Suppressor macrophage treated with lipopolysaccharide for 1 hour (primary cell): ENCODE data around the gene MED8.
"Not testable (repeated sequence)": the region's sequence is repeated elsewhere in the genome, so short reads cannot be mapped to it uniquely, and the experiment has no call there.

ENCODE experiments used
- DNase-seq, 3 donors: peaks; one replicate each; pipeline ENCODE4 v3.0.0-alpha.2; 2020 to 2022

The MED8 gene

DNA sequence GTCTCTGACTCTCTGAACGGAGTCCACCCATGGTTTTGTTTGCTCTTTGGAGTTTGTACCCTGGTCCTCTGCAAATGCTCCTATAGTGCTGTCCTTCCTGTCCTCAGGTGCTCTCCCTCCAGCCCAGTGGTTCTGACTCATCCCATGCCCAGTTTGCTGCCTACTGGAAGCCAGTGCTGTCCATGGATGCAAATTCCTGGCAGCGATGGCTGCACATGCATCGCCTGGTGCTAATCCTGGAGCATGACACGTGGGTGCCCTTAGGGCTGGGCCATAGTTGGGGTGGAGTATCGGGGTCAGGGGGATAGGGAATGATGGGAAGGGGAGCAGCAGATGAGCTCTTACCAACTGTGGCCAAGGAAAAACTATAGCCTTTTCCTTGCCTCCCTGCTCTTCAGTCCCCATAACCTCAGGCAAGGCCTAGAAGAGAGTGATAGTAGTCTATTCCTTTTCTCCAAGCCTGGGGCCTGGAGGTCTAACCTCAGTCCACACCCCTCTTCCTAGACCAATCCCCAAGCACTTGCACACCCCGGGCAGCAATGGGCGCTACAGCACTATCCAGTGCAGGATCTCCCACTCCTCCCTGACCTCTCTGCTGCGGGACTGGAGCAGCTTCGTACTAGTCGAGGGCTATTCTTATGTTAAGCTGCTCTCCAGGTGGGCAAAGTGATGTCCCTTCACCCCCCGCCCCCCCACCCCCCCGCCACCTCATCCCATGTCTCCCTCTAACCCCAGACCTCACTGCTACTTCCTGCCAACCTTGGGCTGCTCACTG is 32.6 kb upstream of the MED8 start:
- DNase-seq = no peak

DNA sequence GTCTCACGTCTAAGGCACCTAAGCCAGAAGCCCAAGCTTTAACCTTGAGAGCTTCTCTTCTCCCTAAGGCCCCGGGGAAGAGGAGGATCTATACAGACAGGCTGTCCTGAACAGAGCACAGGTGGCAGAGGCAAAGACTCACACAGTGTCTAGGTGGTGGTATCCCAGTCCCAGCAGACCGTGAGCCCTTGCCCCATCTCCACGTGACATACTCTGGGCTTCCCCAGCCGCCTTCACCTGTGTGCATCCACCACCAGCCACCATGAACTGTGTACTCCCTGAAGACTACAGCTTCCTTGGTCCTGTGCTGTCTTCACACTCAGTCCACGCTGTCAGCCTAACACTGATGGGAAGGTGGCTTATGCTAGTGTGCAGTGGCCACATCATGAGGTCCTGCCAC is 31.8 kb upstream of the MED8 start:
- DNase-seq = no peak

DNA sequence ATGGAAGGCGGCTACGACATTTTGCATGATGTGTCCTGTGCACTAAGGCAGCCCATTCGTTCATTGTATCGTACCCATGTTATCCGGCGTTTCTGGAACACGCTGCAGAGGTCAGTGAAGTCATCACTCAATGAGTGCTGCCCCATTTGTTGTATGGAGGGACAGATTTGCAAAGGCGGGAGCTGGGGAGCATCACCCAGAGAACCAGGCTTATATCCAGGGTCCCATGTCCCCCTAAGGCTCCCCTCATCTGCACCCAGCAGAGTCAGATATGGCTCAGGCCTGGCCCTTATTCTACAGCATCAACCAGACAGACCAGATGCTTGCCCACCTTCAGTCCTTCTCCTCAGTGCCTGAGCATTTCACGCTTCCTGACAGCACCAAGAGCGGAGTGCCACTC is 31.3 kb upstream of the MED8 start:
- no peak for DNase-seq

DNA sequence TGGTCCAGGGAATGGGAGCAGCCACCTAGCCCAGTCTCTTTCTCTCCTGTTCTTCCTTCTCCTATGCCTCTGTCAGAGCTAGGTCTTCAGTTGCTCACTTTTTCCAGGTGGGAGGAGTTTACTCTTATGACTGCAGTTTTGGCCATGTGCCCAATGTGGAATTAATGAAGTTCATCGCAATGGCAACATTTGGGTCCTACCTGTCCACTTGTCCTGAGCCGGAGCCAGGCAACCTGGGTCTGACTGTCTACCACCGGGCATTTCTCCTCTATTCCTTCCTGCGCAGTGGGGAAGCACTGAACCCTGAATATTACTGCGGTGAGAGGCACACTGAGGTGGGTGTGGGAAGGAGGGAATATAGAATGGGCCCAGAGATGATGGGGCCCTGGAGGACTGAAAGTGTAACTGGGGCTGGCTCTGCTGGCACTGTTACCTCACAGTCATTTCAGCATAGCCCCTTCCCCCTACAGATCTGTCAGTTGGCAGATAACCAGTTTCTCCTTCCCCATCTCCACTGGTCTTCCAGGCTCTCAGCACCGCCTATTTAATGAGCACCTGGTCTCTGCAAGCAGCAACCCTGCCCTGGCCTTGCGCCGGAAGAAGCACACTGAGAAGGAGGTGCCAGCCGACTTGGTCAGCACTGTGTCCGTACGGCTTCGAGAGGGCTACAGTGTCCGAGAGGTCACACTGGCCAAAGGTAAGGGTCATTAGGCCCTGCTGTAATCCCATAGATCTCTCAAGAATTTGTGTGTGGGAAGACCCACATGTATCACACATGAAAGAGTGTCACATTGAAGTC is 30.2 kb upstream of the MED8 start:
- DNase-seq = no peak

DNA sequence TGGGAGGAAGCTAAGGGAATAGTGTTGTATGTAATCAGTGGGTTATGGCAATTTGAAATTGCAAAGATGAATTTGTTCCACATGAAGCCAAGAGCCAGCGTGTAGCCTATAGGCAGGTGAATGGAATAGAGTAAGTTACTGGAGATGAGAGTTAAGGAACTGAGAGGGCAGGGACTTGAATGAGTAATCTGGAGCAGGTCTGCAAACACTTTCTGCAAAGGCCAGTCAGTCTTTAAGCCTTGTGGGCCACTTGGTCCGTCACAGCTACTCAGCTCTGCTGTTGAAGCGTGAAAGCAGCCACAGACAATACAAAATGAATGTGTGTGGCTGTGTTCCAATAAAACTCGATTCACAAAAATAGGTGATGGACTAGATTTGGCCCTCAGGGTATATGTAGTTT is 29.3 kb upstream of the MED8 start:
- DNase-seq = no peak

DNA sequence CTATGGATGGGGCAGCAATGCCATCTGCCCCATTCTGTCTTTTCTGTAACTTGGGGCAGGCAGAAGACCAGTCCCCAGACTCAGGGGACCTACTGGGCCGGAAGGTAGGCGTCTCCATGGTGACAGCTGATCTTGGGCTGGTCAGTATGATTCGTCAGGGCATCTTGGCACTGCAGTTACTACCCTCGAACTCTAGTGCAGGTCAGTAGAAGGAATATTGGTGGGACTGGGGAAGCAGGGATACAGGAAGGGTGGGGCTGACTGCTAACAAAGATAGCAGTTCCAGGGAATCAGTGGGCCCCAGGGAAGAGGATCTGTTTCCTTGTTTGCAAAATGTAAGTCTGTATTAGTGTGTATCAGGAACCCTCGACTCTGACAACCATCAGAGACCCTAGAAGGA is 26.3 kb upstream of the MED8 start:
- DNase-seq = no peak

DNA sequence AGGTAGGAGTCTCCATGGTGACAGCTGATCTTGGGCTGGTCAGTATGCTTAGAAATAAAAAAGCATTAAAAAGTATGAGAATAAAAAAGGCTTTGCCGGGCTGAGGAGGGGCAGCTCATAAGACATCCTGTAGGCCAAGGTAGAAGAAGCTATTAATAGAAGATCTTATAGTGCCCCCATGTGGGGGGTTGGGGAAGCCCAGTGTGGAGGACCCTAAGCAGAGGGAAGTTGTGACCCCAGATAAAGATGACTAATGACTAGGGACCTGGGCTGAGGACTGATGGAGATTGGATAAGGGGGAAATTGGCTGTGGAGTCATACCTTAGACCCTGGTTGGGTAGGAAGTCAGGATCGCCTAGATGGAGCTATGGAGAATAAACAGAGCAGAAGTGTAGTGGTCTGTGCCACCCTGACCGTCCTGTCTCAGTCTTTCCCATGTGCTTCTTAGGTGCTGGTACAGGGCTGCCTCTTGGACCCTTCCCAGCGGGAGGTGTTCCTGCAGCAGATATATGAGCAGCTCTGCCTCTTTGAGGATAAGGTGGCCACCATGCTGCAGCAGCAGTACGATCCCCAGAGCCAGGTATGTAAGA is 25.1 kb upstream of the MED8 start:
- DNase-seq = peak; percentile 72 to 82 (median 81)

DNA sequence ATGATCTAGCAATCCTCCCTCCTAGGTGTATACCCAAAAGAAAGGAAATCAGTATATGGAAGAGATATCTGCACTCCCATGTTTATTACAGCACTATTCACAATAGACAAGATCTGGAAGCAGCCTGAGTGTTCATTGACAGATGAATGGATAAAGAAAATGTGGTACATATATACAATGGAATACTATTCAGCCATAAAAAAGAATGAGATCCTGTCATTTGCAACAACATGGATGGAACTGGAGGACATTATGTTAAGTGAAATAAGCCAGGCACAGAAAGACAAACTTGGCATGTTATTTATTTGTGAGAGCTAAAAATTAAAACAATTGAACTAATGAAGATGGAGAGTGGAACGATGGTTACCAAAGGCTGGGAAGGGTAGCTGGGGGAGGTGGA is 23.8 kb upstream of the MED8 start:
- not testable (repeated sequence) for DNase-seq

DNA sequence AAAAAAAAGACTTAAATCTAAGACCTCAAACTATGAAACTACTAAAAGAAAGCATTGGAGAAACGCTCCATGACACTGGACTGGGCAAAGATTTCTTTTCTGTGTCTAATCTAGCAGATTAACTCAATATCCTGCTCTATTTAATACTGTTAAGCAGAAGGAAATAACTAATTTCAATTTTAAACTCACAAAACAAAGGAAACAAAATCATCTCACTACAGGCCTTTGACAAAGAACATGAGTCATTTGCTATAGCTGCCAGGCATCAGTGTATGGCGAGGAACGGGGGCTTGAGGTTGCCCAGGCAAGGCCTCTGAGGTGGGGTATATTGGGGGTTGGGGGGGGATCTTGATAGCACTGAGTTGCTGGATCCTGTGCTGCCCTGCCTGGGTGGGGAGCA is 21.0 kb upstream of the MED8 start:
- no peak for DNase-seq

DNA sequence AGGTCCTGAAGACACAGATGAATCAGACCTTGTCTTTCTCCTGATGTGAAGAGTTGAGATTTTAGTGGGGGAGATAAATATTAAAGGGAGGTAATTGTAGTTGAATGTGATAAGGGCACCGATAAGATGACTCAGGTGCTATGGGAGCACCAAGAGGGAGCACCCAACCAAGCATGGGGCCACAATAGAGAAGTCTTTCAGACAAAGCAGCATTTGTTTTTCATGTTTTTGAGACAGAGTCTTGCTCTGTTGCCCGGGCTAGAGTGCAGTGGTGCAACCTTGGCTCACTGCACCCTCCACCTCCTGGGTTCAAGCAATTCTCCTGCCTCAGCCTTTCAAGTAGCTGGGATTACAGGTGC is 16.3 kb upstream of the MED8 start:
- DNase-seq = no peak

DNA sequence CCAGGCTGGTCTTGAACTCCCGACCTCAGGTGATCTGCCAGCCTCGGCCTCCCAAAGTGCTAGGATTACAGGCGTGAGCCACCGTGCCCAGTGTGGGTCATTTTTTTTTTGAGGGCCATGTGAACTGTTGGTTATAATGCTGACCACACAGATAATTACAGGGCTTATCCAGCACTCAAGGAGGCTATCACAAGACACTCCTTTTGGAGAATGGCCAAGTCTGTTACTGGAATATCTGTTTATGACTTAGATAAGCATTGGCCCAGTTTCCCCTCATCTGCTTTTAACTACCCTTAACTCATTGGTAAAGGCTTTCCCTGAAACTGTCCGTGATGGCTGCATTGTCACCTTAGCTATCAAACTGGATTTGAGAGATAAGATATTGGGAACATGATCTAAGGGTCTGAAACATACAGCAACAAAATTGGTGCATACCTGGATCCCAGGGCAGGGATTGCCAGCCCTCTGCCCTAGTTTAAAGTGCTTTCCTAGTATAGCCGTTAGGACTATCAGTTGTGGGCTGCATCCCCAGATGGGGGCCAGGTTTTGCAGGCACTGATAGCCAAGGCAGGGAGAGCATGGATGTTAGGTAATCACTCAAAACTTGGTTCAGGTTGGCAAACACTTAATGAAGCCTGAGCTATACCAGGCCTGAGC is 15.7 kb upstream of the MED8 start:
- no peak for DNase-seq

DNA sequence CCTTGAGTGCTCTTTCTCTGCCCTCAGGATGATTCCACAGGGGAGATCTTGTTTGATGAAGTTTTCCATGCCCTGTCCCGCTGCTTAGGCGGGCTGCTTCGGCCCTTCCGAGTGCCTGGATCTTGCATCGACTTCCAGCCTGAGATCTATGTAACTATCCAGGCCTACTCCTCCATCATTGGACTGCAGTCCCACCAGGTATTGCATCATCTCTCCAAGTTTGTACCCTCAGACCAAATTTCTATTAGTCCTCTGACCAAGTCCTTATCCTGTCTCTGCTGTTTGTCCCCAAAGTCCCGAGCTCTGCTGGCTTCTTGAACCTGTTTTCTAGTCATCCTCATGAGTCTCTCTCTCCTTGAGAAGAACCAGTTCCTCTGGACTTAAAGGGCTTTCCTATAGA is 14.8 kb upstream of the MED8 start:
- no peak for DNase-seq

DNA sequence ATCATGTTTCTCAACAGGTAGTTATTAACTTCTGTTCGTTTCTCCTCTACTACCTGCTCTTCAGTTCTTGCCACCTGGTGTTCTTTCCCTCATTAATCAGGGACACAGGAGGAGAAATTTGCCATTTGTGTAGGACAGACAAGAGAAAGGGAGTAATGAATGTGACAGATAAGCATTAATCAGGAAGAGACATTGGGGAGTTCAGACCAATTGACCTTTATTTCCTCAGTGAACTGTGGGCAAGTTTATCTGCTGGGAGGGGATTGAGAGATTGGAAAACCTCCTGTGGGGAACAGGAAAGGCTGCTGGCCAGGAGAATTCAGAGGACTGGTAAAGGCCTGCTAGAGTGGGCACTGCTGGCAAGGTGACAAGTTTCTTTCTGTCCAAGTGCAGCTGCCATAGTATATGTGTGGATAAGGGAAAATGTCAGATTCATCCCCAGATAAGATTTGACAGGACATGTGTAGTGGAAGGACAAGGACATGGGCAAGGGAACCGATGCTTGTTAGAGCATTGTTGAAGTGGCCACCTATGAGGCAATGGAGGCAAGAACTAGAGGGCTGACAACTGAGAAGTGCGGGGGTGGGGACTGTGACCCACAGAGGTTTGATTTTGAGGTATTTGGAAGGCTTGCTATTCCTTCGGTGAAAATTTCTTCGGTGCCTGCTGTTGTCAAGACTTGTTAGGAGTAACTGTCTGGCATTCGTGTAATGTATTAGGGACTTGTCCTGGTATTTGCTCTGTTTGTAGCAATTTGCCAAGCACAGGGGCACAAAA is 12.7 kb upstream of the MED8 start:
- DNase-seq = no peak

DNA sequence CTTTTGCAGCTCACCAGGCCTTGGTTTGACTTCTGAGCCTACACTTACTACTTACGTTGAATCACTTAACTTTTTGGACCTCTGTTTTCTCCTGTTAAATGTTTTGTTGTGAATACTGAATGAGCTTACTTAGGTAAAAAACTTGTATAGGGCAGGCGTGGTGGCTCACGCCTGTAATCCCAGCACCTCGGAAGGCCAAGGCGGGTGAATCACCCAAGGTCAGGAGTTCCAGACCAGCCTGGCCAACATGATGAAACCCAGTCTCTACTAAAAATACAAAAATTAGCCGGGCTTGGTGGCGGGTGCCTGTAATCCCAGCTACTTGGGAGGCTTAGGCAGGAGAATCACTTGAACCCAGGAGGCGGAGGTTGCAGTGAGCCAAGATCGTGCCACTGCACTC is 10.8 kb upstream of the MED8 start:
- not testable (repeated sequence) for DNase-seq

DNA sequence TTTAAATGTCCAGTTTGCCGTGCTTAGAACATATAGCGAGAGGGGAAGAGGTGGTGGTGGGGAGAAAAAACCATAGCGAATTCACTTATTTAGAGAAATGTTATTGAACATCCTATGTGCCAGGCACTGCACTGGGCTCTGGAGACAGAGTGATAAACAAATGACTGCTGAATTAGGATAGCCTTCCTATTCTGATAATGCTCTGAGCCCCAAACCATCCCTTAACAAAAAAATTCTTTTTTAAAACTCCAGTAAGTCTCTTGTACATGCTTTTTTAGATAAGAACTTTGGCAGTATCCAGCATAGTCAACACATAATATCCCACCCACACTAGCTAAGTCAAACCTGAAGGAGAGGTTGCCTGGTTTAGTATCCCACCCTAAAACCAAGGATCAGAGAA is 8.6 kb upstream of the MED8 start:
- DNase-seq = no peak

DNA sequence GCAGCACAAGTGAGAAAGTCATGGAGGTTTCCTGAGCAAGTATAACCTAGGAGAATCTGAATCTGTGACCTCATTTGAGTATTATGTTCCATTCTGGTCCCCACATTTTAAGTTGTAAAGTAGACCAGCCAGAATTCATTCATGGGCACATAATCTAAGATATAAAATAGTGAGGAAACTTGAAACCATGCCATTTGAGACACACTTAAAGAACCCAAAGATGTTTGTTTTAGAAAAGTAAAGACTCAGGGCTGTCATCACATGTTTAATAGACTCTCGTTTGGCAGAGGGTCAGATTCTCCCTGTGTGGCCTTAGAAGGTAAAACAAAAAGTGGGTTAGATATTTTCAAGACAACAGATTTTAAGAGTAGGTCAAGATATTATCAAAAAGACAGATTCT is 6.5 kb upstream of the MED8 start:
- DNase-seq = no peak

DNA sequence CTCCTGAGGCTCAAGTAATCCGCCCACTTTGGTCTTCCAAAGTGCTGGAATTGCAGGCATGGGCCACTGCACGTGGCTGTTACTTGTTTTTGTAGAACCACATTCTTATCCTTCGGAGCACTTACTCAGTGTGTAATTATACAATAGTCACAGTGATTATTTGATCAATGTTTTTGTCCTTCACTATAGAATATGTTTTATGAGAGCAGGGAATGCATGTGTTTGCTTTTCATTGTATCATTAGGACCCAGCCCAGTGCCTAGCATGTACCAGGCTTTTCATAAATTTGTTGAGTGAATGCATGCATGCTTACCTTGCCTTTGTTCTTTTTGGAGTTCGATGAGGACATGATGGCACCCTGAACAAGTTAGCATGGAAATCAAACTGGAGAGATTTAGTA is 5.9 kb upstream of the MED8 start:
- DNase-seq = no peak

DNA sequence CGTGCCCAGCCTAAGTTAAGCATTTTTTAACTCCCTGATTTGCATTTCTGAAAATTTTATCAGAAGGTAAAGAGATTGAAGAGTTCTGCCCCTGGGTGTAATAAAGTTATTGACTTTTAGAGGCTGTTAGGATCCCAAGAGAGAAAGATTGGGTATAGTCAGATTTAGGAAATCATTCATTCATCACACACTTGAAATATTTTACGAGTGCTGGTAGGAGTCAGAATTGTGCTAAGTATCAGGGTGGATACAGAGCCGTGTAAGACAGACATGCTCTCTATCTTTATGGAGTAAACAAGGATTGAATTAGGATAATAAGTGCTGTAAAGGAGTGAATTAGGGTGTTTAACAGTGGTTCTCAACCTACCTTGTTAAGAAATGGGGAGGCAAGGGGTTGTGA is 3.1 kb upstream of the MED8 start:
- no peak for DNase-seq

DNA sequence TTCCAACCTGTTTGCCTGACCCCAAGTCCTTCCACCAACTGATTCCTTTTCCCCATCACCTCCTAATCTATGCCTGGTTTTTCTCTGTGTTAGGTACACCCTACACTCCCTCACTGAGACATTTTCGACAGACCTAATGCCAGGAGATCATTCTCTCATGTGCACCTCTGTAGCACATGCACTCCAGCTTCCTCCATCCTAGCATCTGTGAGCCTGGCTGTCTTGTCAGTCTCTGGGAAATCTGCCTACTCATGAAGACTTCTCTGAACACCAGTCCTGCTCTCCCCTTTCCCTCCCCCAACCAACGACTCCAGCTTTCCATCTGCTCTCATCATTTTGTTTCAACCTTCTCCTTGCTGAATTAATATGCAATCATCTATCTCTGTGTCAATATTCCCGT is 987 bp downstream of the MED8 start:
- no peak for DNase-seq

DNA sequence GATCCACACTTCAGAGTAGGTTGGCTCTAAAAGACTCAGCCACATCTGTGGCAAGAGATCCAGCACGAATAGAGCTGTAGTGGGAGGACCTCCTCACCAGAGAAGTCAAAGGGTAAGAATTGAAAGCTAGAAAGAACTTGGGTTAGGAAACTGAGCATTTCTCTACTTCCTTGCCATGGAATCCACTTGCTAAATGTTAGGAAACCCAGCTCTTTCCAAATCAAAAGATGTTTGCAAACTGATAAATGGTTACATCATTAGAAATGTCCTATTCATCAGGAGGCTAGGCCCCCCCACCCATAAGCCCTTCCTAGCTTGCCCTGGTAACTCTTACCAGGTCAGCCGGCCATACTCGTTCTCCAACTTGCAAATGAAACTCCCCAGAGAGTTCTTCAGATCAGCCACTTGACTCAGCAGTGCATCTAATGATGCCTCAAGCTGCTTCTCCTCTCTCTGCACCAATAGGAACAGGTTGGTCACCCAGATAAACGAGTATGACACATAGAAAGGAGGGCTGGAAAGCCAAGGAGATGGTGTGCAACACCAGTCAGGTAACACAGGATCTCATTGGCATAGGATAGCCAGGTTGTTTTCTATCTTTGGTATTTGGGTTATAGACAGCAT is 1.5 kb downstream of the MED8 start:
- DNase-seq = peak; percentile 28 to 56 (median 43)

DNA sequence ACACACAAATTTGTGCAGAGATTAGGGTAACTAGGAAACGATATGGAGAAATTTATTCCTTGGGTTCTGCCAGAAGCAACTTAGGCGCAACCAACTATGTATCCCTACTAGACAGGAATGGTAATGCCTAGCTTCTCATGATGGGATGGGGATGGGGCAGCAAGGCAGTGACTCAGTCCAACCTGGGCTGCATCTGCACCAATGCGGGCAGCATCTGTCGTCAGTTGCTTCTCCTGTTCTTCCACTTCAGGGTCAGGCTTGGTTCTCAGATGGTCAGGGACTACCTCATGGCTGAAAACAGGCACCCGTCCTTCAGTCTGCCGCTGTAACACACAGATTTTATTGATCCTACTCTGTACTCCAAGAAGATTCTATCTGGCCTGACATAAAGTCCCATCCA is 2.9 kb downstream of the MED8 start:
- DNase-seq = no peak

DNA sequence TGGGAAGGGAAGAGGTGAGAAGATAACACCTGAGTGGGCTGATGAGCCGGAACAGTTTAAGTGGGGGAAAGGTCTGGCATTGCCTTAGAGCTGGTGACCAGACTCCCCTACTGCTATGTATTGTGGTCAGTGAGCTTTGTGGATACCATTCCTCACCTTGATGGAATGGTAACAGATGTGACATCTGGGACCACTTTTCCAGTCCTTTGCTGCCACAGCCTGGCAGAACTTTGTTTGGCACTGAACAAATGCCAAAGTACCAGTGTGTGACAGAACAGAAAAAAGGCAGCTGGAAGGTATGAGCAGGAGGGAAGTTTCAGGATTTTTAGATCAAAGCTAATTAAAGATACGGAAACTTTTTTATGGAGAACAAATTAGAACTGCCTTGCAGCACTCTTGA is 6.2 kb downstream of the MED8 start:
- no peak for DNase-seq
